Omental fat pad (tissue), 4 donors: Measurements from ENCODE around the gene ADAMTS14. TPM values are rescaled to one million over a fixed set of nuclear protein-coding genes. Genes with fewer than 3 reads are reported as not detected.

ENCODE experiments used
- ATAC-seq: fragments of 150-250 bp; one replicate; pipeline ENCODE4 v1.9.1; 2016; ENCODE audit warnings: mild to moderate bottlenecking, moderate library complexity; ENCODE audit not compliant: low FRiP score
- DNase-seq: peaks from one replicate; pipeline ENCODE4 v3.0.0-alpha.2; 2019; ENCODE audit warnings: low spot score
- CTCF ChIP-seq, 3 donors: fragments of 450-650 bp; IDR thresholded peaks; one replicate each; pipeline ENCODE4 v1.5.1; 2016 to 2017; ENCODE audit warnings: antibody characterized with exemption in 3 of 3, mild to moderate bottlenecking in 3 of 3, moderate library complexity in 2 of 3
- total RNA-seq, 4 donors: library from RNA; depleted of rRNA; stranded (reverse); fragments of >200 nt; gene quantifications; one replicate each; pipeline ENCODE4 v1.1.0, GENCODE V29; 2016

The ADAMTS14 gene
- total RNA-seq, 4 donors from 2014 or later = 0.19 to 0.60 (median 0.47) TPM; not detected in 1

GRCh38 chr10:70737250-70737649, 64.9 kb downstream of the ADAMTS14 start:
- DNase-seq (no peak), ATAC-seq (no peak)
- no peak for TF ChIP-seq CTCF (IDR thresholded peaks at IDR 0.05)

- no peak for ATAC-seq
- no peak for DNase-seq
- no peak for TF ChIP-seq CTCF (IDR thresholded peaks at IDR 0.05)
Observed at GRCh38 chr10:70738006-70738760, 65.9 kb downstream of the ADAMTS14 start.

GRCh38 chr10:70738761-70739121, 66.4 kb downstream of the ADAMTS14 start:
- TF ChIP-seq CTCF (IDR thresholded peaks at IDR 0.05) = no peak
- no peak for ATAC-seq
- no peak for DNase-seq

- no peak for DNase-seq
Observed at GRCh38 chr10:70740406-70741288, 68.3 kb downstream of the ADAMTS14 start.

GRCh38 chr10:70742537-70743429, 70.5 kb downstream of the ADAMTS14 start:
- ATAC-seq = no peak
- no peak for DNase-seq
- no peak for TF ChIP-seq CTCF (IDR thresholded peaks at IDR 0.05)

More at GRCh38 chr10:70740406-70741288, 68.3 kb downstream of the ADAMTS14 start:
- TF ChIP-seq CTCF (IDR thresholded peaks at IDR 0.05) = no peak
- ATAC-seq = no peak

- ATAC-seq (no peak), DNase-seq (no peak)
- no peak for TF ChIP-seq CTCF (IDR thresholded peaks at IDR 0.05)
Observed at GRCh38 chr10:70743430-70743788, 71.1 kb downstream of the ADAMTS14 start.
